Natural killer cell (primary cell): ENCODE results near the gene DERA. TPM values are rescaled to one million over a fixed set of nuclear protein-coding genes. Genes with fewer than 3 reads are reported as not detected.

Source experiments
- ATAC-seq, 3 donors: fragments of 150-1000 bp in 2 of 3; fragments of 200-7000 bp in 1 of 3; cut with Tn5 transposase; 1 replicate in 1 of 3; 2 replicates in 2 of 3; pipeline ENCODE4 v1.10.0; 2021; ENCODE audit warnings: mild to moderate bottlenecking in 2 of 3, moderate library complexity in 2 of 3
- DNase-seq, 2 donors: peaks; one replicate each; pipeline versions ENCODE4 v3.0.0 to v3.0.0-alpha.2; 2013 to 2021; ENCODE audit warnings: mixed read lengths in 1 of 2
- H3K27ac ChIP-seq: one replicate; pipeline ENCODE4 v1.5.1; 2013; ENCODE audit warnings: mild to moderate bottlenecking, low read length
- H3K27me3 ChIP-seq: one replicate; pipeline ENCODE4 v1.6.1; 2013; ENCODE audit warnings: low read length; ENCODE audit not compliant: control insufficient read depth, insufficient read depth
- H3K36me3 ChIP-seq: one replicate; pipeline ENCODE4 v1.6.1; 2013; ENCODE audit warnings: low read length; ENCODE audit not compliant: control insufficient read depth, insufficient read depth
- H3K4me1 ChIP-seq: one replicate; pipeline ENCODE4 v1.6.1; 2013; ENCODE audit warnings: low read length; ENCODE audit not compliant: control insufficient read depth, insufficient read depth
- H3K4me3 ChIP-seq: one replicate; pipeline ENCODE4 v1.5.1; 2013; ENCODE audit warnings: low read length
- H3K9me3 ChIP-seq: one replicate; pipeline ENCODE4 v1.6.1; 2013; ENCODE audit warnings: low read length; ENCODE audit not compliant: control insufficient read depth, insufficient read depth
- H3K27ac Mint-ChIP-seq, 2 donors: one replicate each; pipeline ENCODE4 v1.8.0; 2022; ENCODE audit warnings: mild to moderate bottlenecking in 2 of 2, mixed read lengths in 2 of 2, moderate library complexity in 1 of 2
- H3K27me3 Mint-ChIP-seq, 2 donors: one replicate each; pipeline ENCODE4 v1.8.0; 2022; ENCODE audit warnings: low read depth in 2 of 2, mixed read lengths in 2 of 2
- H3K36me3 Mint-ChIP-seq: one replicate; pipeline ENCODE4 v1.8.0; 2022; ENCODE audit warnings: mixed read lengths
- H3K4me1 Mint-ChIP-seq, 2 donors: one replicate each; pipeline ENCODE4 v1.8.0; 2022; ENCODE audit warnings: mixed read lengths in 2 of 2
- H3K4me3 Mint-ChIP-seq: one replicate; pipeline ENCODE4 v1.8.0; 2022; ENCODE audit warnings: mild to moderate bottlenecking, moderate library complexity, mixed read lengths
- H3K9me3 Mint-ChIP-seq, 2 donors: one replicate each; pipeline ENCODE4 v1.8.0; 2022; ENCODE audit warnings: mixed read lengths in 2 of 2
- CTCF ChIP-seq: fragments of 200-600 bp; IDR thresholded peaks from one replicate; pipeline ENCODE4 v1.8.0; 2022; ENCODE audit warnings: antibody characterized with exemption
- WGBS: methylation state at CpG from one replicate; pipeline ENCODE4 v1.1.7; 2013; ENCODE audit warnings: missing lambda C conversion rate; ENCODE audit not compliant: insufficient coverage; 5-methylcytosine and 5-hydroxymethylcytosine counted together
- intact Hi-C: fragments of 100-400 bp; cut with micrococcal nuclease; formaldehyde crosslinking; loops from one replicate; pipeline ENCODE4 v1.14.2; 2022
- total RNA-seq, 4 donors: library from RNA; stranded (reverse); fragments of 120-200 nt in 1 of 4; gene quantifications; one replicate each; pipeline versions ENCODE4 v1.2.3 to v1.2.4, GENCODE V29; 2013 to 2022

The DERA gene
- total RNA-seq, 3 donors from 2014 or later (not counting 1 experiment from before 2014, with no cell fraction given), result 15.6 to 22.1 (median 20.4) TPM

GRCh38 chr12:16036073-16036472, 124.9 kb downstream of the DERA start:
- ATAC-seq (no peak), DNase-seq (no peak)
- Mint-ChIP-seq H3K27ac (no peak overlapping the region), H3K4me3 (no peak overlapping the region), H3K27me3 (no peaks in the 10 kb centered on the region), H3K36me3 (peaks cover 17% of the 10 kb centered on the region), H3K9me3 (no peaks in the 10 kb centered on the region), H3K4me1 (no peaks in the 10 kb centered on the region)
- no peak for TF ChIP-seq CTCF
- WGBS, result 93% methylated on average over 3 of the region's 3 CpGs
- no peaks in the 10 kb centered on the region for H3K9me3 ChIP-seq
- no peak overlapping the region for H3K4me3 ChIP-seq
- intact Hi-C loops, result no loop called here
- no peaks in the 10 kb centered on the region for H3K4me1 ChIP-seq
- H3K27ac ChIP-seq, result no peak overlapping the region
- peaks cover 11% of the 10 kb centered on the region for H3K36me3 ChIP-seq
- no peaks in the 10 kb centered on the region for H3K27me3 ChIP-seq

- H3K36me3 ChIP-seq, result peaks cover 11% of the 10 kb centered on the region
- H3K4me3 Mint-ChIP-seq, result no peak overlapping the region
- H3K4me1 Mint-ChIP-seq, result no peaks in the 10 kb centered on the region
- H3K9me3 ChIP-seq, result peaks cover 3% of the 10 kb centered on the region
- intact Hi-C loops, result no loop called here
- no peaks in the 10 kb centered on the region for H3K27me3 ChIP-seq
- DNase-seq (no peak), ATAC-seq (no peak)
- peaks cover 17% of the 10 kb centered on the region for H3K36me3 Mint-ChIP-seq
- H3K4me3 ChIP-seq, result no peak overlapping the region
- no peak overlapping the region for H3K27ac Mint-ChIP-seq
- no peaks in the 10 kb centered on the region for H3K9me3 Mint-ChIP-seq
- WGBS, result 87% methylated on average over 6 of the region's 6 CpGs
- H3K4me1 ChIP-seq, result no peaks in the 10 kb centered on the region
- no peak overlapping the region for H3K27ac ChIP-seq
- H3K27me3 Mint-ChIP-seq, result no peaks in the 10 kb centered on the region
- no peak for TF ChIP-seq CTCF
Measured at GRCh38 chr12:16037533-16037932, 126.4 kb downstream of the DERA start.

GRCh38 chr12:16043480-16043879, 132.3 kb downstream of the DERA start:
- intact Hi-C loops, result no loop called here
- no peaks in the 10 kb centered on the region for H3K27me3 Mint-ChIP-seq
- no CpG with 5 or more reads among the region's 1 CpG for WGBS
- no peak for TF ChIP-seq CTCF
- Histone ChIP-seq H3K4me1 (no peaks in the 10 kb centered on the region), H3K9me3 (peaks cover 3% of the 10 kb centered on the region), H3K4me3 (no peak overlapping the region), H3K36me3 (peaks cover 5% of the 10 kb centered on the region), H3K27ac (no peak overlapping the region), H3K27me3 (no peaks in the 10 kb centered on the region)
- H3K36me3 Mint-ChIP-seq, result peaks cover 28% of the 10 kb centered on the region
- no peak for ATAC-seq
- H3K4me3 Mint-ChIP-seq, result no peak overlapping the region
- no peak for DNase-seq
- H3K27ac Mint-ChIP-seq, result no peak overlapping the region
- H3K9me3 Mint-ChIP-seq, result peaks cover 3 to 13% of the 10 kb centered on the region in 2 donors
- H3K4me1 Mint-ChIP-seq, result no peaks in the 10 kb centered on the region

GRCh38 chr12:16046266-16046665, 135.1 kb downstream of the DERA start:
- Histone ChIP-seq H3K36me3 (no peaks in the 10 kb centered on the region), H3K27ac (no peak overlapping the region), H3K4me1 (no peaks in the 10 kb centered on the region), H3K4me3 (no peak overlapping the region), H3K9me3 (peaks cover 14% of the 10 kb centered on the region), H3K27me3 (no peaks in the 10 kb centered on the region)
- H3K9me3 Mint-ChIP-seq, result peaks cover 8 to 21% of the 10 kb centered on the region in 2 donors
- no peaks in the 10 kb centered on the region for H3K4me1 Mint-ChIP-seq
- ATAC-seq, result no peak
- 100% methylated on average over 1 of the region's 1 CpG for WGBS
- no peaks in the 10 kb centered on the region for H3K27me3 Mint-ChIP-seq
- no peak for DNase-seq
- peaks cover 28% of the 10 kb centered on the region for H3K36me3 Mint-ChIP-seq
- intact Hi-C loops, result no loop called here
- H3K4me3 Mint-ChIP-seq, result no peak overlapping the region
- no peak for TF ChIP-seq CTCF
- no peak overlapping the region for H3K27ac Mint-ChIP-seq
